Spleen (tissue), 7 donors: ENCODE results near the gene CHD6.

Experiments
- POLR2A ChIP-seq, 3 donors: fragments of 450-650 bp; IDR thresholded peaks; one replicate each; pipeline ENCODE4 v1.5.1; 2017; ENCODE audit warnings: antibody characterized with exemption in 3 of 3, mild to moderate bottlenecking in 1 of 3
- POLR2AphosphoS5 ChIP-seq, 3 donors: sonication (generic); formaldehyde crosslinking; IDR thresholded peaks; one replicate each; pipeline ENCODE4 v1.5.1; 2017; ENCODE audit warnings: antibody characterized with exemption in 3 of 3
- TF ChIP-seq, protein P1 (sequence below), 11 experiments: fragments of 200-600 bp in 7 of 11; fragments of 450-650 bp in 4 of 11; sonication (generic) in 4 of 11; IDR thresholded peaks in 8 of 11; conservative IDR thresholded peaks in 3 of 11; 1 replicate in 7 of 11; 2 replicates in 4 of 11; pipeline versions ENCODE4 v1.4.0 to v1.8.0; 2016 to 2021; ENCODE audit warnings: antibody characterized with exemption in 11 of 11, inconsistent platforms in 4 of 11, mild to moderate bottlenecking in 1 of 11
- donor health status: DM: no; HTN: no; CAD: no; lungs with moderate emphysema.
- donor health status: DM: no; HTN: no; CAD: no.
- donor health status: DM: no; HTN: no; CAD: no.

DNA sequence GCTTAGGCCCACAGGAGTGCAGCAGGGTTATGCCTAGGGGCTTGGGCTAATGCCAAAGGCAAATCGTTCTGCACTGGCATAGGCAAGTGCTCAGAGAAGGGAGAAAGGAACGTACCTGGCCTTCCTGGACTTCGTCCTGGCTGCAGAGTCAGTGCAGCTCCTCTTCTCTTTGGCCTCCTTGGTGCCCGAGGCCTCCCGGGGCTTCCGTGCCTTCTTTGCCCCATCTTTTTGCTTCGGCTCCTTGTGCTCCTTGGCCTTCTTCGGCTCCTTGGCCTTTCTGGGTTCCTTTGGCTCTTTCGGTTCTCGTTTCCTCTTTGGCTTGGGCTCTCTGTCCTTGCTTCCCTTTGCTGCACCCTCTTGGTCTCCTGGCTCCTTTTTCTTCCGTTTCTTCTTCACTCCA lies 85.2 kb downstream of the CHD6 start:
- TF ChIP-seq, protein P1, sequence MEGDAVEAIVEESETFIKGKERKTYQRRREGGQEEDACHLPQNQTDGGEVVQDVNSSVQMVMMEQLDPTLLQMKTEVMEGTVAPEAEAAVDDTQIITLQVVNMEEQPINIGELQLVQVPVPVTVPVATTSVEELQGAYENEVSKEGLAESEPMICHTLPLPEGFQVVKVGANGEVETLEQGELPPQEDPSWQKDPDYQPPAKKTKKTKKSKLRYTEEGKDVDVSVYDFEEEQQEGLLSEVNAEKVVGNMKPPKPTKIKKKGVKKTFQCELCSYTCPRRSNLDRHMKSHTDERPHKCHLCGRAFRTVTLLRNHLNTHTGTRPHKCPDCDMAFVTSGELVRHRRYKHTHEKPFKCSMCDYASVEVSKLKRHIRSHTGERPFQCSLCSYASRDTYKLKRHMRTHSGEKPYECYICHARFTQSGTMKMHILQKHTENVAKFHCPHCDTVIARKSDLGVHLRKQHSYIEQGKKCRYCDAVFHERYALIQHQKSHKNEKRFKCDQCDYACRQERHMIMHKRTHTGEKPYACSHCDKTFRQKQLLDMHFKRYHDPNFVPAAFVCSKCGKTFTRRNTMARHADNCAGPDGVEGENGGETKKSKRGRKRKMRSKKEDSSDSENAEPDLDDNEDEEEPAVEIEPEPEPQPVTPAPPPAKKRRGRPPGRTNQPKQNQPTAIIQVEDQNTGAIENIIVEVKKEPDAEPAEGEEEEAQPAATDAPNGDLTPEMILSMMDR (IDR thresholded peaks at IDR 0.05 in 8 of 11, conservative IDR thresholded peaks at IDR 0.05 in 3 of 11) = no peak
- TF ChIP-seq POLR2A (IDR thresholded peaks at IDR 0.05) (no peak), POLR2AphosphoS5 (IDR thresholded peaks at IDR 0.05) (no peak)
